Measurements from ENCODE around the gene C4BPA.

The C4BPA gene

GRCh38 chr1:207069061-207069460, 35.0 kb upstream of the C4BPA start:
- no peak overlapping the region for H3K4me3 ChIP-seq (ENCODE audit: low read depth, low read length)
- TF ChIP-seq CTCF (IDR thresholded peaks at IDR 0.05; ENCODE audit: insufficient read depth, low read depth, low read length, missing control alignments), result no peak
- no peak for DNase-seq (ENCODE audit: low read depth)

GRCh38 chr1:207069858-207070506, 34.1 kb upstream of the C4BPA start:
- no peak for TF ChIP-seq CTCF (IDR thresholded peaks at IDR 0.05; ENCODE audit: insufficient read depth, low read depth, low read length, missing control alignments)
- H3K4me3 ChIP-seq (ENCODE audit: low read depth, low read length), result no peak overlapping the region
- peak; percentile 54 for DNase-seq (ENCODE audit: low read depth)

- no peak for TF ChIP-seq CTCF (IDR thresholded peaks at IDR 0.05; ENCODE audit: insufficient read depth, low read depth, low read length, missing control alignments)
- H3K4me3 ChIP-seq (ENCODE audit: low read depth, low read length), result no peak overlapping the region
- DNase-seq (ENCODE audit: low read depth), result peak; percentile 30
These were observed 33.2 kb upstream of the C4BPA start for GRCh38 chr1:207070811-207071210.

GRCh38 chr1:207071426-207071825, 32.6 kb upstream of the C4BPA start:
- no peak for TF ChIP-seq CTCF (IDR thresholded peaks at IDR 0.05; ENCODE audit: insufficient read depth, low read depth, low read length, missing control alignments)
- H3K4me3 ChIP-seq (ENCODE audit: low read depth, low read length), result no peak overlapping the region
- no peak for DNase-seq (ENCODE audit: low read depth)

GRCh38 chr1:207072233-207072632, 31.8 kb upstream of the C4BPA start:
- DNase-seq (ENCODE audit: low read depth), result no peak
- H3K4me3 ChIP-seq (ENCODE audit: low read depth, low read length), result no peak overlapping the region
- no peak for TF ChIP-seq CTCF (IDR thresholded peaks at IDR 0.05; ENCODE audit: insufficient read depth, low read depth, low read length, missing control alignments)

GRCh38 chr1:207073906-207074820, 29.9 kb upstream of the C4BPA start:
- DNase-seq (ENCODE audit: low read depth), result no peak
- no peak overlapping the region for H3K4me3 ChIP-seq (ENCODE audit: low read depth, low read length)
- TF ChIP-seq CTCF (IDR thresholded peaks at IDR 0.05; ENCODE audit: insufficient read depth, low read depth, low read length, missing control alignments), result no peak
